Muscle of arm (tissue), 12 donors: ENCODE data around the gene GRIK4. TPM values are rescaled to one million over a fixed set of nuclear protein-coding genes. Genes with fewer than 3 reads are reported as not detected.
A peak's percentile ranks its signal among the peaks of the same experiment; 100 is the strongest.
"Not testable (repeated sequence)": the region's sequence is repeated elsewhere in the genome, so short reads cannot be mapped to it uniquely, and the experiment has no call there.

Experiments used
- DNase-seq: peaks from one replicate; pipeline ENCODE4 v3.0.0-alpha.2; 2013
- polyA plus RNA-seq, 12 donors: library from polyadenylated mRNA; unstranded; fragments of 120-200 nt; gene quantifications; one replicate each; pipeline ENCODE4 v1.2.1, GENCODE V29; 2013; ENCODE audit not compliant: insufficient read length in 12 of 12

GRIK4 gene
- polyA plus RNA-seq, 12 donors, result 0.21 to 2.0 (median 0.42) TPM; not detected in 2

DNA sequence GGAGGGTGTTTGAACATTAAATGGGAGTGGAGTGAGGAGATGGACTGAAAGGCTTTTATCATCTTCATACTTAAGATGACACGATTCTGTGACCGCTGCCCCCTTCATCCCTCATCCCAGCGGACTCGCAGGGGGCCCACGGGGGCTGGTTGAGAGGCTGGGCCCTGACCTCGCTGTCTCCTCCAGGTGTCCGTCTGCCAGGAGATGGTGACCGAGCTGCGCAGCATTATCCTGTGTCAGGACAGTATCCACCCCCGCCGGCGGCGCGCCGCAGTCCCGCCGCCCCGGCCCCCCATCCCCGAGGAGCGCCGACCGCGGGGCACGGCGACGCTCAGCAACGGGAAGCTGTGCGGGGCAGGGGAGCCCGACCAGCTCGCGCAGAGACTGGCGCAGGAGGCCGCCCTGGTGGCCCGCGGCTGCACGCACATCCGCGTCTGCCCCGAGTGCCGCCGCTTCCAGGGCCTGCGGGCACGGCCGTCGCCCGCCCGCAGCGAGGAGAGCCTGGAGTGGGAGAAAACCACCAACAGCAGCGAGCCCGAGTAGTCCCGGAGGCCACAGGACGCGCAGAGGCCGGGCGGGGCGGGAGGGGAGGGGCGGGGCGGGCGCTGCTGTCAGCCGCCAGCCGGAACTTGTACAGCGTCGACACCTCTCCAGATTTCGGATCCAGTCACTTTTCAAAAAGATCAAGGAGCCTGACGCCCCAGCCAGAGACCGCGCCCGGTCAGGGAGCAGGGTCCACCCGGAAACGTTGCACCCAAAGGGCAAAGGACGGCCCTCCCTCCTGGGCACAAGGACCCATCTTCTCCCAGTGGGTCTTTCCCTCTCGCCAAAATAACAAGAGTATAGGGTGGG lies 474.4 kb downstream of the GRIK4 start:
- peak; percentile 16 for DNase-seq

DNA sequence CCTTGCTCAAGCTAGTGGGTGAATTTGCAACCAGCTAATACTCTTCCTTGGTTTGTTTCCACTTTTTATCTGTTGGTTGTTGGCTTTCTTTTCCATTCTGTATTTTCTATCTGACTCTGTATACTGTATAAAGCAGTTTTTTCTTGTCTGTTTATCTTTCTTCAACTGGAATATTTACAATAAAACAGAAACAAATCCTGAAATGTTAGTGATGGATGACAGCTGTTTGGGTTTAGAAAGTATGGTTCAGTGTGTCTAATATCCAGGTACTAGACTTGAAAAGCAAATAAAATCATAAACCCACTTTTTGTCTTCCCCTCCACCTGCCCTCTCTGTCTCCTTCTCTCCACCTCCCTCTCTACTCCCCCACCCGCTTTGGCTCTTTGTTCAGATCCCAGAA lies 477.1 kb downstream of the GRIK4 start:
- no peak for DNase-seq

GRCh38 chr11:120991830-120992686 lies 480.5 kb downstream of the GRIK4 start:
- DNase-seq, result no peak

DNA sequence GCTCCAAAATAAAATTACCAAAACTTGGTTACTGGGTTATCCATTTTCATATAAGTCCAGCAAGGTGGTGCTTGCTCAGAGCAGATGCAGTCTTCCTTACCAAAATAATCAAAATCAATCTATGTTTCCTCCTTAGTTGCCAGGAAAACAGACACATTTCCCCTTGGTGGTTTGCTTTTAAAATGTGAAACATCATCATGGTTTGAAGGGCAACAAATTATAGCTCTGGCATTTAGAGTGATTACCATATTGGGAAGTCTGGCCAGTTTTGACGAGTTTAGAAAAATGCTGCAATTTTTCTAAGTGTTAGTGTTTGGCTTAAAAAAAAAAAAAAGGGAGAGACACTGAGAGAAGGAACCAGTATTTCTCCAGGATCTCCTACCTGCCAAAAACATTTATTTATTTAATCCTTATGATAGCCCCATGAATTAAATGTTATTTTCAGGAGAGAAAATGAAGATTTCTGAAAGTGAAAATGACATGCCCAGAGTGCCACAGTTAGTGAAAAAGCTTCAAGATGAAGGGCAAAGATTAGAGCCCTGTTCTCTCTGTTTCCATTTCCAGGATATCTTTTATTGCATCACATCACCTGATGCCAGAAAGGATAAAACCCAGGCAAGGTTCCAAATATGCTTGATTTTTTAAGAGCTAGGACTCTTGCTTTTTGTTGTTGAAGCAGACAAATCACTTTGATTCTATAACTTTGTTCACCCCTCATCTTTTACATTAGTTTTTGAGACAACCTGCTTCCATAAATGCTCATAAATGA lies 482.7 kb downstream of the GRIK4 start:
- DNase-seq, result no peak

DNA sequence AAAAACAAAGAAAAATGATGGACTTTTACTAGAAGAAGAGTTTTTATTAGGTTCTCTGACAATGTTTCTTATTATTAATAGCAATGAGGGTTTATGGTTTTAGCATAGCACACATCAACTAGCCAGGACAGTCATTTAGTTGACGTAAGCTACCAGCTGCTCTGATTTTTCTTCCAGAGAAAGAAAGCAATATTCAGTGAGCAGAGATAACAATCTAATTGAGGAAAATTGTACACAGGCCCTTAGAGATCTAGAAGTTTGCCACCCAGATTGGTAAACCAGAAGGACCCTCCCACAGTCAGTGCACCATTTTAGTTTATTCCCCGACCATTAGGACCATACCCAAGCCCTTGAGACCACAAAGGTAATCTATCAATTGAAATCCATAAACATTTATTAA lies 483.6 kb downstream of the GRIK4 start:
- DNase-seq, result no peak

DNA sequence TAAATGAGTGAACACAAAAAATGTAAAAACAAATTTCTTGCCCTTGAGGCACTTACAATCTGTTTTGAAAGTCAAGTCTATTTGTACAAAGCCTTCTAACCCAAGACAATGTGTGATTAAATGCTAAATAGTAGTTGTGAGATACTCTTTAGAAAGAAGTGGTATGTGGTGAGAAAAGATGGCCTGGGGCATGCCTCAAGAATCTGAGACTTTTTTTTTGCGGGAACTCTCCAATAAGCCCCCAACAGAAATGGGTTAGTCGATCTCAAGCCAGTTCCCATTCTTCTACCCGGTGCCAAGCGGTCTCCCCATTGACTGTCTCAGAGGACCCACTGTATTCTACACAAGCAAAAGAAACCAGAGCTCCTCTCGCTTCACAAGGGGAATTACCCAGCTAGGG lies 485.4 kb downstream of the GRIK4 start:
- DNase-seq, result no peak

DNA sequence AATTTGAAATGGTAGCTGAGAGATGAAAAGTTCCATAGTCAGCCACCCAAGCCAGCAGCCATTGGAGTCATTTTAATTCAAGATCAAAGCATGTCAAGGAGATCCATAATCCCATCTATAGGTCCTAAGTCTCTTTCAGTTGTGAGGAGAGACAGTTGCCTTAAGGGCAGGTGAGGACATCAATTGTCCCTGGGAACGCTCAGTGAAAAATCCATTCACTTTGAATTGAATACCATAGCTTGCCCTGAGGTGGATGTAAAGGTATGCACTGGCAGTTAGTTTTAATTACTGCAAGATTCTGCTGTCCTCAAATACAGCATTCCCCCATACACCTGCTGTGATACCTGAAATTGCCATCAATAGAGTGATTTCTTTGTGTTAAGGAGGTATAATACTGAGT lies 487.0 kb downstream of the GRIK4 start:
- DNase-seq, result no peak

DNA sequence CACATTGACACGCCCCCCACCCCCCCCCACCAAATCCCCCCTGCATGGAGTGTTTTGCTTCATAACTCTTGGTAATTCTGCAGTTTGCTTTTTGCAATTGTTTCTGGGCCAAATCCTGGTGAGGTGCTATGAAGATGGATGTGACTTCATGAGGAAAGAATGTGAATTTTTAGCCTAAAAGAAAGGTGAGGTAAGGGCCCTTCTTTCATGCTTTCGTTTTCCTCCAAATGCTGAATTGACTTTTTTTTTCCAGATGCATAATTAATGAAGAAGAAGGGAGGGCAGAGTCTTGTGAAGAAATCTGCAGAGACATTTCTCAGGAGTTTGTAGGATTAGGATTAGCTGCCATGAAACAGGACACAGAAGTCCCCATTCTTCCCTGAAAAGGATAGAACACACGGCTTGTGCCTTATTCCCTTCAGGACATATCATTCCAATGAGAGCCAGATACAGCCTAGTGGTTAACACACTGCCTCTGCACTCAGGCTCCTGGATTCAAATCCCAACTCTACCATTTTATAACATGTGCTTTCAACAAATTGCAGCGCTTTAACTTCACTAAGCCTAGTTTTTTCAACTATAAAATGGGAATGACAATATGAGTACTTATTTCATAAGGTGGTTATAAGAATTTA lies 492.8 kb downstream of the GRIK4 start:
- DNase-seq, result no peak

DNA sequence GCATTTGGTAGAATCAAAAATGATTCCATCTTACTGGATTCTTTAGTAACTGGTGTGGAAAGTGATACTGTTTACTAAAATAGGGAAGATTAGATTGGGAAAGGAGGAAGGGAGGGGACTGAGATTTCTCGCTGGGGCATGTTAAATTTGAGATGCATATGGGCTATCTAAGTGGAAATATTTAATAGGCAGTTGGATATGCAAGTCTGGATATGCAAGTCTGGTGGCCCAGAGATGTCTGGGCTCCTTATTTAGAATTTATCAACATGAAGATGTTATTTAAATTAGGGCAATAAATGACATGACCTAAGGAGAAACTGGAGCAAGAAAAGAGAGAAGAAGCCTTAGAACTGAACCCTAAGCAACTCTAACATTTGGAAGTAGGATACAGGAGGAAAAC lies 495.4 kb downstream of the GRIK4 start:
- no peak for DNase-seq

DNA sequence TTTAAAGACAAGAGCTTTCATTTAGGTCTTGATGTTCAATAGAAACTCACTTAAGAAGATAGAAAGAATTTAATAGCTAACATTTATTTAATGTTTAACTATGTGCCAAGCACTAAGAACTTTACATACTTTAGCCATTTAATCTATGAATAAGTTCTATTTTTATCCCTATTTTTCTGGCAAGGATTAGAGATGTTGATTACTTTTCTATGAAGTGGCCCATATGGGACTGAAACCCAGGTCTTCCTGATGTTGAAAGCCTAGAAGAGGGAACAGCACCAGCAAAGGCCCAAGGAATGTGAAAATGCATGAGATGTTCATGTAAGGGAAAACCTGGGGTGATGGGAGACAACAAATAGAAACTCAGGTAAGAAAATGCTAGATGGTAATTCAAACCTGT lies 497.0 kb downstream of the GRIK4 start:
- DNase-seq, result no peak

DNA sequence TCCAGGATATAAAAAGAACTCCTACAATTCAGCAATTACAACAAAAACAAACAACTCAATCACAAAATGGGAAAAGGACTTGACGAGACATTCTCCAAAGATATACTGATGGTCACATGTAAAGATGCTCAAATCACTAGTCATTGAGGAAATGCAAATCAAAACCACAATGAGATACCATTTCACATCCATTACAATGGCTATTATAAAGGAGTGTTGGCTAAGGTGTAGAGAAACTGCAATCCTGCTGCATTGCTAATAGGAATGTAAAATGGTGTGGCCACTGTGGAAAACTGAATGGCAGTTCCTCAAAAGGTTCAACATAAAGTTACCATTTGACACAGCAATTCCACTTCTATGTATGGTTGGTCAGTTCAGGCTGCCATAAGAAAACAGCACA lies 500.5 kb downstream of the GRIK4 start:
- no peak for DNase-seq

DNA sequence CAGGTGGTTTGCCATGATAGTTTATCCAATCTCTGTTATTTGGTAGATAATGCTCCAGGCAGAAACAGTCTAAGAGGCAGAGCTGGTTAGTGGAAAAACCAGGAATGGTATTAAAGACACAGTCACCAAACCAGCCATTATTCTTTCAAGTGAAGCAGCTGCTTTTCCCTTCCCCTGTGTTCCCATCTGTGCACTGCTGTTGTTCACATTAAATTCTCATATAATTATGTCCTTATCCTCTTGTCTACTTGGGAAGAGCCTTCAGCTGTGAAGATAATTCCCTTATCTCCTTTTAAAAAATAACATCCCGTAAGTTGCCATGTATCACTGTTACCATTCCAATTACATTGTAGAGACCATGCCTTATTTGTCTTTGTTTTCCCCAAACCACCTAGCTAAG lies 507.2 kb downstream of the GRIK4 start:
- DNase-seq, result no peak

DNA sequence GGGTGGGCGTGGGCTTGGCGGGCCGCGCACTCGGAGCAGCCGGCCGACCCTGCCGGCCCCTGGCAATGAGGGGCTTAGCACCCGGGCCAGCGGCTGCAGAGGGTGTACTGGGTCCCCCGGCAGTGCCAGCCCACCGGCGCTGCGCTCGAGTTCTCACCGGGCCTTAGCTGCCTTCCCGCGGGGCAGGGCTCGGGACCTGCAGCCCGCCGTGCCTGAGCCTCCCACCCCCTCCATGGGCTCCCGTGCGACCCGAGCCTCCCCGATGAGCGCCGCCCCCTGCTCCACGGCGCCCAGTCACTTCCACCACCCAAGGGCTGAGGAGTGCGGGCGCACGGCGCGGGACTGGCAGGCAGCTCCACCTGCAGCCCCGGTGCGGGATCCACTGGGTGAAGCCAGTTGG lies 510.2 kb downstream of the GRIK4 start:
- DNase-seq, result not testable (repeated sequence)

DNA sequence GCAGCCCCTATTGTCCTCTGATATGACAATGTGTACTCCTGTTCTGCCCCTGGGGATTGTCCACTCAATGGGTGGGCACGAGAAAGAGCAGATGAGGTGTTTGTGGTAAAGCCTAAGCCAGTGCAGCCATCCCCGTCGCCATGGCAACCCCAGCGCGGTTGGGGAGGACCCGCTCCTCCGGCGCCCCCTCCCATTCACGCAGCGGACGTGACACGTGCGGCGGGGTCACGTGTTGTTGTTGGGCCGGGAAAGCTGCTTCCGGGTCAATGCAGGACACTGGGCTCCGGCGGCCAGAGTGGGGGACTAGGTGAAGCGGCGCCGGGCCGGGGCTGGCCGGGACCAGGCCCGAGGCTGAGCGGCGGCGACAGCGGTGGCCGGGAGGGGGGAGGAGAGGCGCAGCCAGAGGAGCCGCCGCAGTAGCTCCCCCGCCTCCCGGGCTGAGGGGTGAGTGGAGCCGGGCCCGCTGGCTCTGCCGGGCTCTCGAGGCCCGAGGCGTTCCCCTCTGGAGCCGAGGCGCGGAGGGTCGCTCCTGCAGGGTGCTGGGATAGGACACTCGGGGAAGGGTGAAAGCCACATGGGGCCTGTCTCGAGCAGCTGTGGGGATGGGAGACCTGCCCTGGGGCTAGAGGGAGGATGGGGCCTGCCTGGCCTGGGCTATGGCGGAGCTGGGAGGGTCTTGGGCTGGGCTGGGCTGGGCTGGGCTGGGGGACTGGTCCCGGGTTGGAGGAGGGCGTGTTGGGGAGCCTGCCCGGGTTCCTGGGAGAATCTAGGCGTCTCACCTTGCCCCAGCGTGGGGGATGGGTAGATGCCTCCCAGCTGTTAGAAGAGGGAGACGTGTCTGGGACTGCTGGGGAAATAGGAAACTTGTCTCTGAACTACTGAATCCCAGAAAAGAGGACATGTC lies 512.6 kb downstream of the GRIK4 start, which contains the start of gene TBCEL:
Gene TBCEL (plus strand): TSS at position 255 of the 904 bp plus-strand sequence. CDS start 21,589 bp downstream, outside the sequence.
- DNase-seq, result peak; percentile 83

- DNase-seq, result no peak
These were observed 513.4 kb downstream of the GRIK4 start for GRCh38 chr11:121024989-121025388.

DNA sequence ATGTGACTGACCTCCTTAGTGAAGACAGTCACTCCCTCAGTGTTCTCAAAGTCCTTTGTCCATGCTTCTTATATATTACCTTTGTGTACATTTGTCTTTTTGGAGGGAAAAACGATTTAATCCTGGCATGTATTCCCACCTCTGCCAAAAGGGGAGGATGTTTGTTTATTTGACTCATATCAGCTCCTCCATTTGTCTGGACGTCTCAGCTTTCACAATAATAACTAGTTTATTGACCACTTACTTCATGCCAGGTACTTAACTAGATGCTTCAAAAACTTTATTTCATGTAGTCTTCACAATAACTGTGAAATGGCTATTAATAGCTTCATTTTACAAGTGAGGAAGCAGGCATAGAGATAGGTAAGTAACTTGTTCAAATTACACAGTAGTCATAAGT lies 517.6 kb downstream of the GRIK4 start:
- no peak for DNase-seq

- no peak for DNase-seq
These were observed 518.4 kb downstream of the GRIK4 start for GRCh38 chr11:121029813-121030445.

DNA sequence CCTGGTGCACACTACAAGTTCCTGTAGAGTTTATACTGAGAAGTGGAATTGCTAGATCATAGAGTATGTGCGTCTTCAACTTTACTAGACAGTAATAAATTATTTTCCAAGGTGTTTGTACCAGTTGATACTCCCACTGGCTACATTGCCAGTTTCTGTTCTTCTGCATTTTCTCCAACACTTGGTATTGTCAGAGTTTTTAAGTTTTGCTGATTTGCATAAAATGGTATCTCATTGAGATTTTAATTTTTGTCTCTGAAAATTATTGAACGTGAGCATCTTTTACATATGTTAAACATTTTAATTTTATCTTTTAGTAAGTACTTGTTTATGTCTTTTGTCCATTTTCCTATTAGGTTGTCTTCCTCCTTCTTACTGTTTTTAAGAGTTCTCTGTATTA lies 519.6 kb downstream of the GRIK4 start:
- DNase-seq, result no peak

GRCh38 chr11:121031648-121032047 lies 520.1 kb downstream of the GRIK4 start:
- DNase-seq, result not testable (repeated sequence)

- no peak for DNase-seq
These were observed 521.0 kb downstream of the GRIK4 start for GRCh38 chr11:121032546-121032945.
